Epithelial cell of proximal tubule (primary cell): Measurements from ENCODE around the gene ATG4B. TPM values are rescaled to one million over a fixed set of nuclear protein-coding genes. Genes with fewer than 3 reads are reported as not detected.

Source experiments
- DNase-seq: peaks from one replicate; pipeline ENCODE4 v3.0.0-alpha.2; 2011; ENCODE audit warnings: low read depth
- H3K4me3 ChIP-seq: 2 replicates; pipeline ENCODE4 v1.5.1; 2011; ENCODE audit warnings: low read depth, mild to moderate bottlenecking, low read length
- total RNA-seq: library from RNA; depleted of rRNA; stranded (reverse); fragments of >200 nt; gene quantifications from 2 replicates; pipeline ENCODE4 v1.2.3, GENCODE V29; 2015
- TF ChIP-seq, protein P1 (sequence below): conservative IDR thresholded peaks from 2 replicates; pipeline ENCODE4 v1.5.1; 2012; ENCODE audit warnings: low read depth, mild to moderate bottlenecking, low read length

The ATG4B gene
- total RNA-seq, 1 donor from 2014 or later: 72.5 TPM

DNA sequence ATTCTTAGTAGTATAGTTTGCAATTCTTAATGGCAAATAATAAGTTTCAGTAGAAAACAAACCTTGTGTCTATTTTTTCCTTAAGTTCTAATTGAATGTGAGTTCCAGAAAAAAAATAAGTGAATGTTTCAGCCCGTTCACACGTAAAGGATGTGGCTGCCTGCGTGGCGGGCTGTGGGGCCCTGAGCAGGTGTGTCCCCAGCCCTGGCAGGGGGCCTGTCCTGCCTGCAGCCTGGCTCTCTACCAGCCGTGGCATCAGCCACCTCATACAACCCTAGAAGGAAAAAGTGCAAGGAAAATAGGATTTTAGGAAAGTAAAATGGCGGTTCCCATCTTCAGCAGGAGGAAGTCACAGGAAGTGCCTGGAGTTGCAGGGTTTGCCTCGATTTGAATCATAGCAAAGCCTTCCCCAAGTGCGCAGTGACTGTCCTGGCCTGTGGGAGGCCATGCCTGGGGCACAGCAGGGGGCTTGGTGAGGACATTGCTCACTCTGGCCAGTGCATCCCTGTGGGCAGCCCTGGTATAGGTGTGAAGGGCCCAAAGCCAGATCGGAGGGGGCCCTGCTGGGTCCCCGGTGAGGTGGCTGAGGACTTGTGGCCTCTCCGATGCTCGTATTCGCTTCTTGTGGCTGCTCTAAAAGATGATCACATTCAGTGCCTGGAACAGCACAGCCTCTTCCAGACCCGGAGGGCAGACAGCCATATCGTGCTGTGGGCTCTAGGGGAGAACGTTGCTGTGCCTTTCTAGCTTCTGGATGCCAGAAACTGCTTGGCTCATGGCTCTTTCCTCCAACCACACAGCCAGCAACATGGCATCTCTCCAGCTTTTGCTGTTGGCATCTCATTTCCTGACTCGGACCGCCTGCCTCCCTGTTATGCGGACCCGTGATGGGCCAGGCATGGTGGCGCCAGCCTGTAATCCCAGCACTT lies 36.6 kb downstream of the ATG4B start:
- DNase-seq: no peak
- TF ChIP-seq, protein P1, sequence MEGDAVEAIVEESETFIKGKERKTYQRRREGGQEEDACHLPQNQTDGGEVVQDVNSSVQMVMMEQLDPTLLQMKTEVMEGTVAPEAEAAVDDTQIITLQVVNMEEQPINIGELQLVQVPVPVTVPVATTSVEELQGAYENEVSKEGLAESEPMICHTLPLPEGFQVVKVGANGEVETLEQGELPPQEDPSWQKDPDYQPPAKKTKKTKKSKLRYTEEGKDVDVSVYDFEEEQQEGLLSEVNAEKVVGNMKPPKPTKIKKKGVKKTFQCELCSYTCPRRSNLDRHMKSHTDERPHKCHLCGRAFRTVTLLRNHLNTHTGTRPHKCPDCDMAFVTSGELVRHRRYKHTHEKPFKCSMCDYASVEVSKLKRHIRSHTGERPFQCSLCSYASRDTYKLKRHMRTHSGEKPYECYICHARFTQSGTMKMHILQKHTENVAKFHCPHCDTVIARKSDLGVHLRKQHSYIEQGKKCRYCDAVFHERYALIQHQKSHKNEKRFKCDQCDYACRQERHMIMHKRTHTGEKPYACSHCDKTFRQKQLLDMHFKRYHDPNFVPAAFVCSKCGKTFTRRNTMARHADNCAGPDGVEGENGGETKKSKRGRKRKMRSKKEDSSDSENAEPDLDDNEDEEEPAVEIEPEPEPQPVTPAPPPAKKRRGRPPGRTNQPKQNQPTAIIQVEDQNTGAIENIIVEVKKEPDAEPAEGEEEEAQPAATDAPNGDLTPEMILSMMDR: no peak

DNA sequence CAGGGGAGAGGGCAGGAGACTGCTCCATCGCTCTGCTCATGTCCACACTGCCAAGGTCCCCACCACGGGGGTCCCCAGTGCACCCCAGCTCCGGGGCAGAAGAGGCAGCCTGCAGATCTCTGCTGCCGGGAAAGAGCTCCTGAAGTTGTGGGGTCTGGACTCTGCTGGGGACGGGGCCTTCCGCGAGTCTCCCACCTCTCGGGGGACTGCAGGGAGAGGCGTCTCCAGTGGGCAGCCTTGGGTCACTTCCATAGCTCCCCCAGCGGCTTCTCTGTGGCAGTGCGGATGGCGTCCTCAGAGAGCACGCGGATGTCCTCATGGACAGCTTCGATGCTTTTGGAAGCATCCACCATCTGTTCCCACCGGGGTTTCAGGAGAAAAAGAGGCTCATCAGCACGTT lies 38.4 kb downstream of the ATG4B start:
- no peak for DNase-seq
- TF ChIP-seq, protein P1: no peak
- no peak overlapping the region for H3K4me3 ChIP-seq

More for the DNA sequence above, 36.6 kb downstream of the ATG4B start:
- H3K4me3 ChIP-seq: no peak overlapping the region

DNA sequence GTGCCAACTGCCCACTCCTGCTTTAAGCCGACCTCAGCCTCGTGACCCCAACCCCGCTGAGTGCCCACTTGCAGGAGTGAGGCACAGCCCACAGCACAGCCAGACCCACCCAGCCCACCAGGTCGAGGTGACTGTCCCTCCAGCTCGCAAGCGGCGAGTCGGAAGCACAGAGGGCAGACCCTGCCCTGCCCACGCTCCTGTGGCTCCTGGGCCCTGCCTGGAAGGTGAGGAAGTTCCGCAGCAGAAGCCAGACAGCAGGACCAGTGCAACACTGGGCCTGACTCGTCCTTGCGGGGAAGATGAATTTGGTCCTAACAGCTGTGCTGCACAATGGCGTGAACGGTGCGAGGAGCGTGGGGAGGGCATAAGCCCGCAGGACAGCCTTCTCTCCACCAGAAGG lies 39.2 kb downstream of the ATG4B start:
- no peak for DNase-seq
- TF ChIP-seq, protein P1: no peak
- no peak overlapping the region for H3K4me3 ChIP-seq

DNA sequence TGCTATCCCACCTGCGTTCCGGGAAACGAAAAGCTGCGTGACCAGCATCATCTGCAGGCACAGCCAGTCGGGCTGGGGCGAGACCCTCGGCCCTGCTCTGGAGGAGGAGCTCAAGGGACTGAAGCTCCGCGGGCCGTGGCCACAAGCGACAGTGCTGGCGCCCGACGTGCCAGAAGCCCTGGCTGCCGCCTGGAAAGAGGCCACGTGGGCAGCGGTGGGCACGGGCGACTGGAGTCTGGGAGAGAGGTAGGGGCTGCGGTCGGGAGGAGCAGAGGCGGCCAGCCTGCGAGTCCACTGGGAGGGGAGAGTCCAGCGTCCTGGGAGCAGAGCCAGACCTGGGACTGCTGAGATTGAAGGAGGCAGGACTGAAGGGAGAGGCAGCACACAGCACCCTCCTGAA lies 39.9 kb downstream of the ATG4B start:
- no peak overlapping the region for H3K4me3 ChIP-seq
- no peak for DNase-seq
- TF ChIP-seq, protein P1: no peak

DNA sequence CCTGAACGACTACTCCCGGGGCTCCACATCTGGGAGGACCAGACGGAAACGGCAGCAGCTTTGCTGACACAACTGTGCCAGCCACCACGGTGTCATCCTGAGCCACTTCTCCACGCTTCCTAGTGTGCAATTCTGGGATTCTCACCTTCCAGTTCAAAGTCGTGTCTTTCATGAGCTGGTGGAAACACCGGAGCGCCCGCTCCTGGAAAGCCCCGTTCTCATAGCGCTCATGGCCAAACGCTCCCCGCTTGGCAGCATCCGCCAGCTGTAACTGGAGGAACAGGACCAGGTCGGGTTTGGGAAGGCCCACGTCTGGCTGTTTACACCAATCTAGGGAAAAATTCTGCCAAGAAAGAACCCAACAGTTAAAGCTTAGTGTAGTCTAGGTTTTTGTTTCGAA lies 40.8 kb downstream of the ATG4B start:
- TF ChIP-seq, protein P1: no peak
- no peak overlapping the region for H3K4me3 ChIP-seq
- no peak for DNase-seq

DNA sequence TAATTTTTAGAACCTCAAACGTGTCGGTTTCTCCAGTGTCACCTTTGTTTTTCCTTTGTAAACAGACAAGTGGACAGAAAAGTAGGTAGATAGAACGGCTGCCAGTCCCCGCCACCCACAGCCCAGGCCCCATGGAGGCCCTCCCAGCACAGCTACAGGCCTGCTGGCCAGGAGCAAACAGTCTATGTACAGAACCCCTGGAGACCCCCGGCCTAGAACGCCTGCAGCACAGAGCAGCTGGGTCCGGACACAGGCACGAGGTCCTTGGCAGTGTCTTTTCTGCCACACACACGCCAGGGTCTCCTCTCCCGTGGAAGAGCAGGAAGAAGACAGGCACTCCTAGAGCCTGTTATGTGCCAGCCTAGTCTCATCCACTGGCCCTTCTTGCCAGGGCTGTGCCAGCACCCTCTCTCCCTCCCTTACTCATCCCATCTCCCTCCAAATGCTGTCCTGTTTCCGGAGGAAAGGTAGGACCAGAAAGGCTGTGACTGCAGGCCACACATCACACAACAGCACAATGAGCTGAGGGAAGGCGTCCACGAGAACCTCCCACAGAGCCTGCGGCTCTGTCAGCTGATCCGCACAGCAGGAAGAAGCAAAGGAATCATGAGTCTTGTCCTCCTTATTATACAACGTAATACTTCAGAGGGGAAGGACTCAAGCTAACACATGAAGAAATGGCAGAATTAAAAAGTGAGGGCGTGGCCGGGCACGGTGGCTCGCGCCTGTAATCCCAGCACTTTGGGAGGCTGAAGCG lies 41.5 kb downstream of the ATG4B start:
- DNase-seq: no peak
- H3K4me3 ChIP-seq: no peak overlapping the region
- TF ChIP-seq, protein P1: no peak
